A673 (cell line): ENCODE results near the gene MGAT4A.

Experiments
- EZH2 ChIP-seq: fragments of 200-600 bp; sonication (generic); IDR thresholded peaks from 2 replicates; pipeline ENCODE4 v1.6.1; 2017; ENCODE audit warnings: borderline replicate concordance, low read depth, mild to moderate bottlenecking, mixed read lengths, antibody characterized with exemption, low read length; ENCODE audit not compliant: poor library complexity, severe bottlenecking
- TF ChIP-seq, protein P1 (sequence below): fragments of 300-800, 200-600 bp; sonication (generic); conservative IDR thresholded peaks from 2 replicates; pipeline ENCODE4 v1.5.1; 2017; ENCODE audit warnings: low read depth, mild to moderate bottlenecking, antibody characterized with exemption, low read length, moderate library complexity, mixed read lengths

- TF ChIP-seq, protein P1, sequence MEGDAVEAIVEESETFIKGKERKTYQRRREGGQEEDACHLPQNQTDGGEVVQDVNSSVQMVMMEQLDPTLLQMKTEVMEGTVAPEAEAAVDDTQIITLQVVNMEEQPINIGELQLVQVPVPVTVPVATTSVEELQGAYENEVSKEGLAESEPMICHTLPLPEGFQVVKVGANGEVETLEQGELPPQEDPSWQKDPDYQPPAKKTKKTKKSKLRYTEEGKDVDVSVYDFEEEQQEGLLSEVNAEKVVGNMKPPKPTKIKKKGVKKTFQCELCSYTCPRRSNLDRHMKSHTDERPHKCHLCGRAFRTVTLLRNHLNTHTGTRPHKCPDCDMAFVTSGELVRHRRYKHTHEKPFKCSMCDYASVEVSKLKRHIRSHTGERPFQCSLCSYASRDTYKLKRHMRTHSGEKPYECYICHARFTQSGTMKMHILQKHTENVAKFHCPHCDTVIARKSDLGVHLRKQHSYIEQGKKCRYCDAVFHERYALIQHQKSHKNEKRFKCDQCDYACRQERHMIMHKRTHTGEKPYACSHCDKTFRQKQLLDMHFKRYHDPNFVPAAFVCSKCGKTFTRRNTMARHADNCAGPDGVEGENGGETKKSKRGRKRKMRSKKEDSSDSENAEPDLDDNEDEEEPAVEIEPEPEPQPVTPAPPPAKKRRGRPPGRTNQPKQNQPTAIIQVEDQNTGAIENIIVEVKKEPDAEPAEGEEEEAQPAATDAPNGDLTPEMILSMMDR, result no peak
- TF ChIP-seq EZH2, result no peak
These were observed 44.4 kb upstream of the MGAT4A start for GRCh38 chr2:98775146-98775986.
